COLO668 (cell line): Measurements from ENCODE around the gene IL16.

ENCODE experiments used
- DNase-seq: peaks from one replicate; lab custom pipeline; 2025; ENCODE audit not compliant: unreplicated experiment; lab: John Stamatoyannopoulos, UW

IL16 gene

GRCh38 chr15:81273200-81273599 lies 76.5 kb downstream of the IL16 start:
- no peak for DNase-seq

GRCh38 chr15:81273855-81274254 lies 77.2 kb downstream of the IL16 start:
- DNase-seq: no peak

- DNase-seq: no peak
These were observed 77.6 kb downstream of the IL16 start for GRCh38 chr15:81274255-81274654.

GRCh38 chr15:81274931-81275707 lies 78.4 kb downstream of the IL16 start:
- peak; percentile 72 for DNase-seq

GRCh38 chr15:81275711-81276392 lies 79.2 kb downstream of the IL16 start:
- no peak for DNase-seq

GRCh38 chr15:81276967-81277366 lies 80.3 kb downstream of the IL16 start:
- DNase-seq: no peak

- DNase-seq: no peak
These were observed 81.2 kb downstream of the IL16 start for GRCh38 chr15:81277851-81278250.

- DNase-seq: no peak
These were observed 81.8 kb downstream of the IL16 start for GRCh38 chr15:81278306-81279029.

GRCh38 chr15:81279621-81280485 lies 83.2 kb downstream of the IL16 start:
- DNase-seq: no peak

- DNase-seq: no peak
These were observed 84.2 kb downstream of the IL16 start for GRCh38 chr15:81280696-81281455.

- DNase-seq: no peak
These were observed 84.7 kb downstream of the IL16 start for GRCh38 chr15:81281456-81281735.

- no peak for DNase-seq
These were observed 85.3 kb downstream of the IL16 start for GRCh38 chr15:81281766-81282605.

GRCh38 chr15:81282606-81282895 lies 85.9 kb downstream of the IL16 start:
- DNase-seq: no peak

- no peak for DNase-seq
These were observed 86.2 kb downstream of the IL16 start for GRCh38 chr15:81282911-81283310.

GRCh38 chr15:81284256-81285031 lies 87.8 kb downstream of the IL16 start:
- no peak for DNase-seq

GRCh38 chr15:81285461-81285860 lies 88.8 kb downstream of the IL16 start:
- DNase-seq: no peak

GRCh38 chr15:81286621-81287121 lies 90.0 kb downstream of the IL16 start:
- DNase-seq: no peak

GRCh38 chr15:81288040-81288439 lies 91.4 kb downstream of the IL16 start:
- DNase-seq: no peak

GRCh38 chr15:81288616-81289015 lies 91.9 kb downstream of the IL16 start:
- DNase-seq: no peak
